Prostate gland (tissue), 2 donors: Measurements from ENCODE around the gene SLC38A10. TPM values are rescaled to one million over a fixed set of nuclear protein-coding genes. Genes with fewer than 3 reads are reported as not detected.

Experiments used
- DNase-seq: peaks from one replicate; pipeline ENCODE4 v3.0.0-alpha.2; 2019; ENCODE audit warnings: low spot score
- H3K27ac ChIP-seq, 2 donors: fragments of 200-600 bp; sonication (generic); 2 replicates each; pipeline ENCODE4 v1.5.1; 2017 to 2019
- H3K27me3 ChIP-seq: fragments of 200-600 bp; sonication (generic); replicated peaks from 2 replicates; pipeline ENCODE4 v1.5.1; 2019; ENCODE audit not compliant: insufficient read depth
- H3K36me3 ChIP-seq, 2 donors: fragments of 200-600 bp; sonication (generic); 1 replicate in 1 of 2; 2 replicates in 1 of 2; pipeline versions ENCODE4 v1.5.1 to v1.8.1; 2017 to 2019
- H3K4me1 ChIP-seq: fragments of 200-600 bp; sonication (generic); replicated peaks from 2 replicates; pipeline ENCODE4 v1.5.1; 2019
- H3K4me3 ChIP-seq, 2 donors: fragments of 200-600 bp; sonication (generic); 2 replicates each; pipeline ENCODE4 v1.5.1; 2017 to 2019
- H3K9me3 ChIP-seq: fragments of 200-600 bp; sonication (generic); 2 replicates; pipeline ENCODE4 v1.5.1; 2017
- CTCF ChIP-seq, 4 experiments: fragments of 200-600 bp in 2 of 4; fragments of 450-650 bp in 2 of 4; sonication (generic) in 2 of 4; IDR thresholded peaks; 1 replicate in 3 of 4; 2 replicates in 1 of 4; pipeline ENCODE4 v1.5.1; 2016 to 2019; ENCODE audit warnings: antibody characterized with exemption in 4 of 4, mild to moderate bottlenecking in 2 of 4, moderate library complexity in 2 of 4
- POLR2A ChIP-seq: fragments of 450-650 bp; IDR thresholded peaks from one replicate; pipeline ENCODE4 v1.6.1; 2016; ENCODE audit warnings: antibody characterized with exemption, mild to moderate bottlenecking
- POLR2AphosphoS5 ChIP-seq: sonication (generic); formaldehyde crosslinking; IDR thresholded peaks from one replicate; pipeline ENCODE4 v1.6.1; 2017; ENCODE audit warnings: antibody characterized with exemption
- WGBS: methylation state at CpG from one replicate; pipeline ENCODE4 v1.1.5; 2018; 5-methylcytosine and 5-hydroxymethylcytosine counted together
- intact Hi-C: fragments of 100-400 bp; cut with DNase I; formaldehyde crosslinking; loops from one replicate; pipeline ENCODE4 v1.14.2; 2022
- total RNA-seq, 2 donors: library from RNA; depleted of rRNA; stranded (reverse); fragments of >200 nt; gene quantifications; one replicate each; pipeline ENCODE4 v1.1.0, GENCODE V29; 2016

The SLC38A10 gene
- total RNA-seq, 2 donors from 2014 or later: 104 to 167 TPM

GRCh38 chr17:81307636-81308560, 12.8 kb upstream of the SLC38A10 start:
- no peak for DNase-seq
- Histone ChIP-seq H3K4me3 (no peak overlapping the region), H3K4me1 (peaks cover 6% of the 10 kb centered on the region), H3K36me3 (no peaks in the 10 kb centered on the region), H3K9me3 (no peaks in the 10 kb centered on the region), H3K27me3 (no peaks in the 10 kb centered on the region), H3K27ac (no peak overlapping the region)
- intact Hi-C loops: no loop called here
- WGBS: 88% methylated on average over 19 of the region's 19 CpGs
- TF ChIP-seq CTCF (IDR thresholded peaks at IDR 0.05) (no peak), POLR2AphosphoS5 (no peak), POLR2A (no peak)

GRCh38 chr17:81306898-81307510, 11.9 kb upstream of the SLC38A10 start:
- intact Hi-C loops: no loop called here
- H3K4me1 ChIP-seq: peaks cover 6% of the 10 kb centered on the region

GRCh38 chr17:81306491-81306890, 11.4 kb upstream of the SLC38A10 start:
- TF ChIP-seq CTCF (IDR thresholded peaks at IDR 0.05) (no peak), POLR2AphosphoS5 (no peak), POLR2A (no peak)
- intact Hi-C loops: no loop called here
- no peak overlapping the region for H3K27ac ChIP-seq
- H3K27me3 ChIP-seq: no peaks in the 10 kb centered on the region
- peaks cover 6% of the 10 kb centered on the region for H3K4me1 ChIP-seq
- H3K4me3 ChIP-seq: no peak overlapping the region
- DNase-seq: no peak
- no peaks in the 10 kb centered on the region for H3K9me3 ChIP-seq
- no peaks in the 10 kb centered on the region for H3K36me3 ChIP-seq
- 83% methylated on average over 1 of the region's 7 CpGs for WGBS

More at GRCh38 chr17:81306898-81307510, 11.9 kb upstream of the SLC38A10 start:
- H3K27ac ChIP-seq: no peak overlapping the region
- H3K27me3 ChIP-seq: no peaks in the 10 kb centered on the region
- WGBS: 77% methylated on average over 16 of the region's 17 CpGs
- no peaks in the 10 kb centered on the region for H3K36me3 ChIP-seq
- no peak for DNase-seq
- no peaks in the 10 kb centered on the region for H3K9me3 ChIP-seq
- no peak overlapping the region for H3K4me3 ChIP-seq
- TF ChIP-seq CTCF (IDR thresholded peaks at IDR 0.05): no peak
- TF ChIP-seq POLR2AphosphoS5: no peak
- TF ChIP-seq POLR2A: no peak

- 87% methylated on average over 13 of the region's 13 CpGs for WGBS
- Histone ChIP-seq H3K27ac (no peak overlapping the region), H3K9me3 (no peaks in the 10 kb centered on the region), H3K4me1 (peaks cover 6% of the 10 kb centered on the region), H3K4me3 (no peak overlapping the region), H3K36me3 (no peaks in the 10 kb centered on the region), H3K27me3 (no peaks in the 10 kb centered on the region)
- TF ChIP-seq POLR2AphosphoS5 (no peak), CTCF (IDR thresholded peaks at IDR 0.05) (no peak)
- no peak for DNase-seq
- intact Hi-C loops: no loop called here
Measured at GRCh38 chr17:81305051-81305630, 10.0 kb upstream of the SLC38A10 start.
